ENCODE measurements around the gene PGLYRP1.

- TF ChIP-seq EZH2 (IDR thresholded peaks at IDR 0.05; ENCODE audit: insufficient read depth, poor library complexity, severe bottlenecking) (no peak), EZH2phosphoT487 (IDR thresholded peaks at IDR 0.05; ENCODE audit: insufficient read depth, low read depth) (no peak)
These were observed 8.3 kb downstream of the PGLYRP1 start for GRCh38 chr19:46014534-46014933.

All from GM23248 (cell line).